ENCODE measurements around the gene LCE2B.

- TF ChIP-seq, protein P1, sequence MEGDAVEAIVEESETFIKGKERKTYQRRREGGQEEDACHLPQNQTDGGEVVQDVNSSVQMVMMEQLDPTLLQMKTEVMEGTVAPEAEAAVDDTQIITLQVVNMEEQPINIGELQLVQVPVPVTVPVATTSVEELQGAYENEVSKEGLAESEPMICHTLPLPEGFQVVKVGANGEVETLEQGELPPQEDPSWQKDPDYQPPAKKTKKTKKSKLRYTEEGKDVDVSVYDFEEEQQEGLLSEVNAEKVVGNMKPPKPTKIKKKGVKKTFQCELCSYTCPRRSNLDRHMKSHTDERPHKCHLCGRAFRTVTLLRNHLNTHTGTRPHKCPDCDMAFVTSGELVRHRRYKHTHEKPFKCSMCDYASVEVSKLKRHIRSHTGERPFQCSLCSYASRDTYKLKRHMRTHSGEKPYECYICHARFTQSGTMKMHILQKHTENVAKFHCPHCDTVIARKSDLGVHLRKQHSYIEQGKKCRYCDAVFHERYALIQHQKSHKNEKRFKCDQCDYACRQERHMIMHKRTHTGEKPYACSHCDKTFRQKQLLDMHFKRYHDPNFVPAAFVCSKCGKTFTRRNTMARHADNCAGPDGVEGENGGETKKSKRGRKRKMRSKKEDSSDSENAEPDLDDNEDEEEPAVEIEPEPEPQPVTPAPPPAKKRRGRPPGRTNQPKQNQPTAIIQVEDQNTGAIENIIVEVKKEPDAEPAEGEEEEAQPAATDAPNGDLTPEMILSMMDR (IDR thresholded peaks at IDR 0.05; ENCODE audit: low read depth, low read length), result no peak
- TF ChIP-seq, protein P2, sequence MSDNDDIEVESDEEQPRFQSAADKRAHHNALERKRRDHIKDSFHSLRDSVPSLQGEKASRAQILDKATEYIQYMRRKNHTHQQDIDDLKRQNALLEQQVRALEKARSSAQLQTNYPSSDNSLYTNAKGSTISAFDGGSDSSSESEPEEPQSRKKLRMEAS (IDR thresholded peaks at IDR 0.05; ENCODE audit: low read depth, low read length), result no peak
Measured at GRCh38 chr1:152645146-152645545, 40.8 kb upstream of the LCE2B start.

All from NB4 (cell line).